Measurements from ENCODE around the gene CD200. TPM values are rescaled to one million over a fixed set of nuclear protein-coding genes. Genes with fewer than 3 reads are reported as not detected.

The CD200 gene
- total and polyA plus RNA-seq, 10 of the 15 experiments (the other 5 are each of a cell fraction or from before 2014, with no cell fraction given): 21.2 to 84.3 (median 33.2) TPM

DNA sequence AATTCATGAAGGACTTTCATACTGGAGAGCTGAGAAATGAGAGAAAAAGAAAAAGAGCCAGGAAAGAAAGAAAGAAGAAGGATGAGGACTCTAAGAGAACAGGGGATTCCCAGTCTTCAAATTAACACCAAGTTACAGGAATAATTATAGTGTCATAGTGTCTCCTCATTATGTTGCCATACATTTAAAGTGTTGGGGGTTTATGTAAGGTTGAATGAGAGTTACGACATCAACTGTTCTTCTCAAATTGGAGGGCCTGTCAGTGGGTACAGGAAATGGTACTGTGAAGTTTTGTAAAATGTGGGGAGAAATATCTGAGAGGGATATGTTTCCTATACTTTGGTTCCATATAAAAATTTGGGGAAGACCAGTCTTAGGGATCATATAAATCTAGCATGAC is 12.3 kb upstream of the CD200 start:
- H2AFZ ChIP-seq (ENCODE audit: control insufficient read depth, low read depth, low read length): no peak overlapping the region; the same call in 1 of the 2 replicates
- no peak overlapping the region for H3K4me3 ChIP-seq
- 38% methylated on average over 1 of the region's 1 CpG for WGBS (ENCODE audit: insufficient coverage, insufficient replicate concordance, low lambda C conversion rate, missing lambda C conversion rate)
- CTCF ChIA-PET: interaction anchor here (0.6 to 9.1 kb wide), 10 partner anchors 13 to 687 kb away, joined by 3 to 103 read pairs (median 7); partner anchors contain the start of genes CD200 and SLC9C1
- in situ Hi-C loops (cut with MboI): loop anchor here (5.0 kb wide), 1 partner anchor 202 kb away; no protein-coding TSS in a partner anchor
- H3K9ac ChIP-seq (ENCODE audit: control insufficient read depth, insufficient read depth, low read length): no peak overlapping the region
- ATAC-seq (no peak), FAIRE-seq (no peak), DNase-seq (ENCODE audit: low read depth, low spot score) (no peak)
- intact Hi-C loops (cut with micrococcal nuclease; ENCODE audit: unreplicated experiment): no loop called here
- RAD21 ChIA-PET (ENCODE audit: unreplicated experiment): interaction anchor here (1.2 to 8.8 kb wide), 6 partner anchors 12 to 210 kb away, joined by 4 to 75 read pairs (median 16); partner anchors contain the start of genes CD200 and SLC9C1
- POLR2A ChIA-PET: interaction anchor here (0.6 to 1.4 kb wide), 7 partner anchors 152 to 669 kb away, joined by 3 to 11 read pairs (median 4); no protein-coding TSS in a partner anchor
- no peaks in the 10 kb centered on the region for H3K79me2 ChIP-seq (ENCODE audit: control insufficient read depth, insufficient read depth, low read length)
- H3K27me3 ChIP-seq (replicated peaks in 1 of 2; ENCODE audit: control insufficient read depth in 2 of 2, insufficient read depth in 2 of 2, low read length in 1 of 2): no peaks in the 10 kb centered on the region
- no peaks in the 10 kb centered on the region for H4K20me1 ChIP-seq (ENCODE audit: control insufficient read depth, insufficient read depth)
- H3K36me3 ChIP-seq (ENCODE audit: control insufficient read depth in 2 of 2, insufficient read depth in 2 of 2, low read length in 1 of 2): no peaks in the 10 kb centered on the region
- TF ChIP-seq SIX5 (IDR thresholded peaks at IDR 0.05; ENCODE audit: low read depth, low read length, severe bottlenecking) (no peak), ZBED1 (IDR thresholded peaks at IDR 0.05; ENCODE audit: borderline replicate concordance) (no peak), SRF (IDR thresholded peaks at IDR 0.05; ENCODE audit: low read depth in 2 of 2, low read length in 2 of 2) (no peak)
- TF ChIP-seq, protein P1, sequence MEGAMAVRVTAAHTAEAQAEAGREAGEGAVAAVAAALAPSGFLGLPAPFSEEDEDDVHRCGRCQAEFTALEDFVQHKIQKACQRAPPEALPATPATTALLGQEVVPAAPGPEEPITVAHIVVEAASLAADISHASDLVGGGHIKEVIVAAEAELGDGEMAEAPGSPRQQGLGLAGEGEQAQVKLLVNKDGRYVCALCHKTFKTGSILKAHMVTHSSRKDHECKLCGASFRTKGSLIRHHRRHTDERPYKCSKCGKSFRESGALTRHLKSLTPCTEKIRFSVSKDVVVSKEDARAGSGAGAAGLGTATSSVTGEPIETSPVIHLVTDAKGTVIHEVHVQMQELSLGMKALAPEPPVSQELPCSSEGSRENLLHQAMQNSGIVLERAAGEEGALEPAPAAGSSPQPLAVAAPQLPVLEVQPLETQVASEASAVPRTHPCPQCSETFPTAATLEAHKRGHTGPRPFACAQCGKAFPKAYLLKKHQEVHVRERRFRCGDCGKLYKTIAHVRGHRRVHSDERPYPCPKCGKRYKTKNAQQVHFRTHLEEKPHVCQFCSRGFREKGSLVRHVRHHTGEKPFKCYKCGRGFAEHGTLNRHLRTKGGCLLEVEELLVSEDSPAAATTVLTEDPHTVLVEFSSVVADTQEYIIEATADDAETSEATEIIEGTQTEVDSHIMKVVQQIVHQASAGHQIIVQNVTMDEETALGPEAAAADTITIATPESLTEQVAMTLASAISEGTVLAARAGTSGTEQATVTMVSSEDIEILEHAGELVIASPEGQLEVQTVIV (IDR thresholded peaks at IDR 0.05; ENCODE audit: borderline replicate concordance, partially characterized antibody): no peak
- H3K4me1 ChIP-seq (ENCODE audit: control insufficient read depth, insufficient read depth, low read length): no peaks in the 10 kb centered on the region
- SMC1A ChIA-PET (ENCODE audit: uncharacterized antibody, unreplicated experiment): interaction anchor here (1.0 to 9.2 kb wide), 16 partner anchors 8 to 314 kb away, joined by 3 to 97 read pairs (median 8); partner anchors contain the start of genes CD200 and SLC9C1
- no peak overlapping the region for H3K4me2 ChIP-seq (ENCODE audit: control insufficient read depth, insufficient read depth)
- H3K27ac ChIP-seq (ENCODE audit: control insufficient read depth, insufficient read depth): no peak overlapping the region
- BruUV-seq (replicated peaks): no TSS peak
- H3K9me3 ChIP-seq (replicated peaks; ENCODE audit: control insufficient read depth, insufficient read depth, low read length): no peaks in the 10 kb centered on the region; the same call in 2 of the 3 replicates

Data from GM12878 (cell line).